Activated T-cell treated with anti-CD3 and anti-CD28 coated beads, Interleukin-2, amount 50 U/mL, for 48 hours (primary cell): ENCODE data around the gene STC2.
"Not testable (repeated sequence)": the region's sequence is repeated elsewhere in the genome, so short reads cannot be mapped to it uniquely, and the experiment has no call there.

Experiments
- DNase-seq, 2 experiments: peaks; one replicate each; pipeline ENCODE4 v3.0.0-alpha.2; 2020

Gene STC2

GRCh38 chr5:173293817-173294672 is 34.2 kb downstream of the STC2 start:
- peak; percentile 85 to 89 for DNase-seq

DNA sequence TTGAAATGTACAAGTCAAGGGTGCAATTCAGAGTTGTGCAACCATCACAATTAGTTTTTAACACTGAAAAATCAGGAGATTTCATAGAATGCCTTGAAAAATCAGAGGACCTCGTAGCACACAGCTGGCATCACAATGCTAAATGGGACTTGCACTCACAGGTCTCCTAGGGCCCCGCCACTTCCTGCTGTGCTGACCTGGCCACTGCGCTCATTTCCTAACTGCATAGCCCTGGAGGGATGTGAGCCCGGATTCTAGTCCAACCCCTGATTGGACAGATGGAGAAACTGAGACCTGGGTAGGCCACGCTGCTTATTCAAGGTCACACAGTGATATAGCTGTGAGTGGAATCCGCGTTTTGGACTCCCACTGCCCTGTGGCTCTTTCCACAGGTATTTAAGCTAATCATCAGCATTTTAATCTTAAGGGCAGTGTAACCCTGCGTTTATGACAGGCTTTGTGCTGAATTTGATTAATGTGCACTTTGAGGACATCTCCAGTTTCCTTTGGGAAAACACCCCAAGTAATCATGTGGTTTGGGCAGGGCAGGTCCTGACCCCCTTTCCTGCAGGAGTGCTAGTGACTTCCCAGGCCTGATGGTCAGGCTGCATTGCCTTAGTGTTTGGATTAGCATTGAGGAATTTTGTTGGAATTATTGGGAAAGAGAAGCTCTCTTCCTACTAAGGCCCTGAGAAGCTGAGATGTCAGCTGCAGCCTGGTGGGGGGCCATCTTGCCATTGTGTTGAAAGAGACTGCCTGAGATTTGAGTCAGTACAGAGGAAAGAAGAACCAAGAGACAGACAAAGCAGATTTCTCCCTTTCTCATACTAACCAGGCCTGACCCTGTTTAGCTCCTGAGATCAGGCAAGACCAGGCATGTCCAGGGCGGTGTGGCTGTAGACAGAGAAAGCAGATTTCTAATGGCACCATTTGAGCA is 36.2 kb downstream of the STC2 start:
- DNase-seq = no peak

- no peak for DNase-seq
These were observed 37.6 kb downstream of the STC2 start for GRCh38 chr5:173290477-173291131.

- no peak for DNase-seq
These were observed 38.8 kb downstream of the STC2 start for GRCh38 chr5:173289372-173289771.

- DNase-seq = no peak
These were observed 39.6 kb downstream of the STC2 start for GRCh38 chr5:173288632-173289031.

GRCh38 chr5:173287086-173287485 is 41.1 kb downstream of the STC2 start:
- no peak for DNase-seq

DNA sequence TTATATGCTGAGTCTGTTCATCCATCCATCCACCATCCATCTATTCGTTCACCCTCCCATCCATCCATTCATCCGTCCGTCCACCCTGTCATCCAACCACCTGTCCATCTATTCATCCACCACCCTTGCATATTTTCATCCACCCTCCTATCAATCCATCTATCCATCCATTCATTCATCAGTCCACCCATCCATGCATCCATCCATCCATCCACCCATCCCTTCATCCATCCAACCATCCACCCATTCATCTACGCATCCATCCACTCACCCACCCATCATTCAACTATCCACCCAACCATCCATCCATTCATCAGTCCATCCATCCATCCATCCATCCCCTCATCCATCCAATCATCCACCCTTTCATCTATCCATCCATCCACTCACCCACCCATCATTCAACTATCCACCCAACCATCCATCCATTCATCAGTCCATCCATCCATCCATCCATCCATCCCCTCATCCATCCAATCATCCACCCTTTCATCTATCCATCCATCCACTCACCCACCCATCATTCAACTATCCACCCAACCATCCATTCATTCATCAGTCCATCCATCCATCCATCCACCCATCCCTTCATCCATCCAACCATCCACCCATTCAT is 43.8 kb downstream of the STC2 start:
- not testable (repeated sequence) for DNase-seq

- DNase-seq = peak; percentile 81 to 86
These were observed 44.6 kb downstream of the STC2 start for GRCh38 chr5:173283318-173284288.

GRCh38 chr5:173282916-173283315 is 45.3 kb downstream of the STC2 start:
- no peak for DNase-seq

- DNase-seq = no peak
These were observed 46.3 kb downstream of the STC2 start for GRCh38 chr5:173281910-173282309.

DNA sequence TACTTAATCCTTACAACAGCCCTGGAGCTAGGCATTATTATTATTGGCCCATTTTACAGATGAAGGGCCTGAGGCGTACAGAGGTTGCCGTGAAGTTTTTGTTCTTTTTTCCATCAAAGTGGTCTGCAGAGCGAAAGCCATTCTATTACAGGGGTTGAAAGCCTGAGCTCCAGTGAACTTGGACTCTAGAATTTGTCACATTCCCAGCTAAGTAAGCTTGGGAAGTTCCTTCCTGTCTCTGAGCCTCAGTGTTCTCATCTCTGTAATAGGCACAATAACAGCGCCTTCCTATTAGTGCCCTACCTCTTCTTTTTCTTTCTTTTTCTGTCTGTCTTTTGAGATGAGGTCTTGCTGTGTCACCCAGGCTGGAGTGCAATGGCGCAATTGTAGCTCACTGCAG is 49.0 kb downstream of the STC2 start:
- DNase-seq = no peak

- DNase-seq = no peak
These were observed 49.6 kb downstream of the STC2 start for GRCh38 chr5:173278641-173279040.

DNA sequence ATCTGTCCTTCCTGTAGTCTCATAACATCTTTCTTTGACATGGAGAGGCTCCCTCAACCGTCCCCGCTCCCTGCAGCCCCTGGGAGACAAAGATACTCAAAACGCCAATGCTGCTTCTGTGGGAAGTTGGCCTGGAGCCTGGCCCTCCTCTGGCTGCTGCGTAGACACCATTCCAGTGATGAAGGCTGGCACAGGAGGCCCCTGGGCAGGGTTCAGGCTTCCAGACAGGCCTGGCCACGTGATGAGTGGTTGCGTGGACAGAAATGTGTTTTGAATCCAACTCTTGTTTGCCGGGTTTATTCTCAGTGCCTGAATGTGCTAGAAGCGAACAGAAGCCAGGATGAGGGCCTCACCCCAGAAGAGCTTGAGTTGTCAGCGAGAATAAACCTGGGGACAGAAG is 50.0 kb downstream of the STC2 start:
- no peak for DNase-seq

GRCh38 chr5:173274771-173275170 is 53.4 kb downstream of the STC2 start:
- no peak for DNase-seq

GRCh38 chr5:173271419-173271818 is 56.8 kb downstream of the STC2 start:
- no peak for DNase-seq

- DNase-seq = no peak
These were observed 59.3 kb downstream of the STC2 start for GRCh38 chr5:173268750-173269432.

DNA sequence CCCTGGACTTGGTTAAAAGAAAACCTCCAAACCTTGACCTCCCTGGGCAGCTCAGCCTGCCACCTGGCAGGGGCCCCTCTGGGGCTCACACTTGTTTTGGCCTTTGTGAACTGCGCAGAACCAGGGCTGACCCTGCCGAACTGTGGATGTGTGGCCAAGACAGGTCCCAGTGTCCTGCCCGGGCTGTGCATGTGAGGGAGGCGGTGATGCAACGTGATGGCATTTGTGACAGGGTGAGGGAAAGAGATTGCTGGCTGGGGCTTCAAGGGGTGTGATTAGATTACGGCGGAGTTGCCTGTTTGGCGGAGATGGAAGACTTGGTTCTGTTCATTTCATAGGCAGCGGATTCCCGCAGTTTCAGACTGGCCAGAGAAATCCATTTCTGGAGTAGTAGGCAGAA is 62.8 kb downstream of the STC2 start:
- DNase-seq = no peak
